Ishikawa (cell line): ENCODE data around the gene ATP5MC2.

Experiments used
- CEBPB ChIP-seq: IDR thresholded peaks from 2 replicates; pipeline ENCODE4 v1.6.1; 2012
- CREB1 ChIP-seq: IDR thresholded peaks from 2 replicates; pipeline ENCODE4 v1.6.1; 2012; ENCODE audit warnings: low read depth
- EGR1 ChIP-seq: IDR thresholded peaks from 2 replicates; pipeline ENCODE4 v1.6.1; 2012
- EP300 ChIP-seq: IDR thresholded peaks from 2 replicates; pipeline ENCODE4 v1.6.1; 2012; ENCODE audit warnings: borderline replicate concordance
- FOXM1 ChIP-seq: IDR thresholded peaks from 2 replicates; pipeline ENCODE4 v1.6.1; 2012; ENCODE audit warnings: low read depth, borderline replicate concordance
- NFIC ChIP-seq: IDR thresholded peaks from 2 replicates; pipeline ENCODE4 v1.6.1; 2012
- RAD21 ChIP-seq: IDR thresholded peaks from 2 replicates; pipeline ENCODE4 v1.6.1; 2012; ENCODE audit warnings: low read depth
- TAF1 ChIP-seq: IDR thresholded peaks from 2 replicates; pipeline ENCODE4 v1.6.1; 2012; ENCODE audit warnings: low read depth, mild to moderate bottlenecking
- TCF12 ChIP-seq: IDR thresholded peaks from 2 replicates; pipeline ENCODE4 v1.6.1; 2012; ENCODE audit warnings: low read depth
- TEAD4 ChIP-seq: IDR thresholded peaks from 2 replicates; pipeline ENCODE4 v1.6.1; 2012
- YY1 ChIP-seq: IDR thresholded peaks from 2 replicates; pipeline ENCODE4 v1.6.1; 2012; ENCODE audit warnings: low read depth
- ZBTB7A ChIP-seq: IDR thresholded peaks from 2 replicates; pipeline ENCODE4 v1.6.1; 2012; ENCODE audit warnings: low read depth
- TF ChIP-seq, protein P1 (sequence below): IDR thresholded peaks from 2 replicates; pipeline ENCODE4 v1.6.1; 2012
- TF ChIP-seq, protein P2 (sequence below): IDR thresholded peaks from 2 replicates; pipeline ENCODE4 v1.6.1; 2012; ENCODE audit warnings: low read depth, mild to moderate bottlenecking
- TF ChIP-seq, protein P3 (sequence below): IDR thresholded peaks from 2 replicates; pipeline ENCODE4 v1.6.1; 2012

The ATP5MC2 gene

DNA sequence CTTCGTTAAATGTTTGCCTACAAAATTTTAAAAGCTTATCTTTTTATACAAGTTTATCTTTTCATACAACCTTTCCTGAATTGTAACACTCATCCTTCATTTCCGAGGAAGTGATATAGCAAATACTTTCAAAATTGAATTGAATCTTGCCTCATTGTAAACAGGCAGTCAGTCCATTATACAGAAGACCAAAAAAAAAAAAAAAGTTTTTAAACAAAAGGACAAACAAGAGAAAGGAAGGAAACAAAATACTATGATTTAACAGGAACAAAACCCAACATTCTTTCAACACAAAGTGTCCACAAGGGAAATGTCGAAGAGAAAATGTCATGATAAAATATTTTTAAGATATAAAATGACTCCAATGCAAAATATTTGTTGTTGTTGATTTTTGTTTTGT, 58.2 kb downstream of the ATP5MC2 start:
- TF ChIP-seq EGR1 (no peak), YY1 (no peak), TAF1 (no peak), NFIC (no peak), CREB1 (no peak), TCF12 (no peak), EP300 (no peak), ZBTB7A (no peak), TEAD4 (no peak), CEBPB (no peak), FOXM1 (no peak), RAD21 (no peak)
- TF ChIP-seq, protein P1, sequence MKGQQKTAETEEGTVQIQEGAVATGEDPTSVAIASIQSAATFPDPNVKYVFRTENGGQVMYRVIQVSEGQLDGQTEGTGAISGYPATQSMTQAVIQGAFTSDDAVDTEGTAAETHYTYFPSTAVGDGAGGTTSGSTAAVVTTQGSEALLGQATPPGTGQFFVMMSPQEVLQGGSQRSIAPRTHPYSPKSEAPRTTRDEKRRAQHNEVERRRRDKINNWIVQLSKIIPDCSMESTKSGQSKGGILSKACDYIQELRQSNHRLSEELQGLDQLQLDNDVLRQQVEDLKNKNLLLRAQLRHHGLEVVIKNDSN: no peak
- TF ChIP-seq, protein P2, sequence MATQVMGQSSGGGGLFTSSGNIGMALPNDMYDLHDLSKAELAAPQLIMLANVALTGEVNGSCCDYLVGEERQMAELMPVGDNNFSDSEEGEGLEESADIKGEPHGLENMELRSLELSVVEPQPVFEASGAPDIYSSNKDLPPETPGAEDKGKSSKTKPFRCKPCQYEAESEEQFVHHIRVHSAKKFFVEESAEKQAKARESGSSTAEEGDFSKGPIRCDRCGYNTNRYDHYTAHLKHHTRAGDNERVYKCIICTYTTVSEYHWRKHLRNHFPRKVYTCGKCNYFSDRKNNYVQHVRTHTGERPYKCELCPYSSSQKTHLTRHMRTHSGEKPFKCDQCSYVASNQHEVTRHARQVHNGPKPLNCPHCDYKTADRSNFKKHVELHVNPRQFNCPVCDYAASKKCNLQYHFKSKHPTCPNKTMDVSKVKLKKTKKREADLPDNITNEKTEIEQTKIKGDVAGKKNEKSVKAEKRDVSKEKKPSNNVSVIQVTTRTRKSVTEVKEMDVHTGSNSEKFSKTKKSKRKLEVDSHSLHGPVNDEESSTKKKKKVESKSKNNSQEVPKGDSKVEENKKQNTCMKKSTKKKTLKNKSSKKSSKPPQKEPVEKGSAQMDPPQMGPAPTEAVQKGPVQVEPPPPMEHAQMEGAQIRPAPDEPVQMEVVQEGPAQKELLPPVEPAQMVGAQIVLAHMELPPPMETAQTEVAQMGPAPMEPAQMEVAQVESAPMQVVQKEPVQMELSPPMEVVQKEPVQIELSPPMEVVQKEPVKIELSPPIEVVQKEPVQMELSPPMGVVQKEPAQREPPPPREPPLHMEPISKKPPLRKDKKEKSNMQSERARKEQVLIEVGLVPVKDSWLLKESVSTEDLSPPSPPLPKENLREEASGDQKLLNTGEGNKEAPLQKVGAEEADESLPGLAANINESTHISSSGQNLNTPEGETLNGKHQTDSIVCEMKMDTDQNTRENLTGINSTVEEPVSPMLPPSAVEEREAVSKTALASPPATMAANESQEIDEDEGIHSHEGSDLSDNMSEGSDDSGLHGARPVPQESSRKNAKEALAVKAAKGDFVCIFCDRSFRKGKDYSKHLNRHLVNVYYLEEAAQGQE: no peak
- TF ChIP-seq, protein P3, sequence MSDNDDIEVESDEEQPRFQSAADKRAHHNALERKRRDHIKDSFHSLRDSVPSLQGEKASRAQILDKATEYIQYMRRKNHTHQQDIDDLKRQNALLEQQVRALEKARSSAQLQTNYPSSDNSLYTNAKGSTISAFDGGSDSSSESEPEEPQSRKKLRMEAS: no peak

DNA sequence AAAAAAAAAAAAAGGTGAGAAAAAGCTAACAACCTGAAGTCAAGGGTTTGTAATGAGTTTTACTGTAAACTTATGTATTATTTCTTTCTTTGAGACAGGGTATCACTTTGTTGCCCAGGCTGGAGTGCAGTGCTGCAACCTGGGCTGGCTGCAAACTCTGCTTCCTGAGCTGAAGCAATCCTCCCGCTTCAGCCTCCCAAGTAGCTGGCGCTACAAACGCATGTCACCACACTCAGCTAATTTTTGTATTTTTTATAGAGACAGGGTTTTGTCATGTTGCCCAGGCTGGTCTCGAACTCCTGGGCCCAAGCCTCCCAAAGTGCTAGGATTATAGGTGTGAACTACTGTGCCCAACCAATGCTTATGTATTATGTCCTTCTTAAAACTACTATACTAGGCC, 58.9 kb downstream of the ATP5MC2 start:
- TF ChIP-seq YY1 (no peak), CEBPB (no peak), NFIC (no peak), TEAD4 (no peak), TCF12 (no peak), FOXM1 (no peak), EGR1 (no peak), CREB1 (no peak), TAF1 (no peak), ZBTB7A (no peak), RAD21 (no peak), EP300 (no peak)
- TF ChIP-seq, protein P1: no peak
- TF ChIP-seq, protein P2: no peak
- TF ChIP-seq, protein P3: no peak
